ENCODE data around the gene SAFB2. TPM values are rescaled to one million over a fixed set of nuclear protein-coding genes. Genes with fewer than 3 reads are reported as not detected.

SAFB2 gene
- total RNA-seq, 1 donor from 2014 or later: 74.2 TPM

DNA sequence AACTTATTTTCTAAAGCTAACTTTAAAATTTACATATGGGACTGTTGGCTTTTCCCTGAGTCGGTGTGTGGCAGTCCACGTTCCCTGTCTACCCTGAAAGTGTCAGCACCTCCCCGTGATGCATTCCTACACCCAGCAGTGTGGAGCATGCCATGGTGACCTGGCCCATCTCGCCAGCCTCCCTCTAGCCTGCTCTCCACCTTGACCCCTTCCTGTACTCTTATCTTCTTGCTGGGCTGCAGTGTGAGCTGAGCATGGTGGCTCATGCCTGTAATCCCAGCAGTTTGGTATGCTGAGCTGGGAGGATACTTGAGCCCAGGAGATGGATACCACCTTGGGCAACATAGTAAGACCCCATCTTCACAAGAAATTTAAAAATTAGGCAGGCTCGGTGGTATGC, 32.4 kb upstream of the SAFB2 start:
- ATAC-seq: no peak
- no peak overlapping the region for H3K4me3 ChIP-seq
- H3K4me1 ChIP-seq: no peaks in the 10 kb centered on the region
- no peaks in the 10 kb centered on the region for H3K27me3 ChIP-seq
- H3K27ac ChIP-seq: no peak overlapping the region
- intact Hi-C loops (cut with DNase I): no loop called here
- no peak for DNase-seq
- TF ChIP-seq, protein P1, sequence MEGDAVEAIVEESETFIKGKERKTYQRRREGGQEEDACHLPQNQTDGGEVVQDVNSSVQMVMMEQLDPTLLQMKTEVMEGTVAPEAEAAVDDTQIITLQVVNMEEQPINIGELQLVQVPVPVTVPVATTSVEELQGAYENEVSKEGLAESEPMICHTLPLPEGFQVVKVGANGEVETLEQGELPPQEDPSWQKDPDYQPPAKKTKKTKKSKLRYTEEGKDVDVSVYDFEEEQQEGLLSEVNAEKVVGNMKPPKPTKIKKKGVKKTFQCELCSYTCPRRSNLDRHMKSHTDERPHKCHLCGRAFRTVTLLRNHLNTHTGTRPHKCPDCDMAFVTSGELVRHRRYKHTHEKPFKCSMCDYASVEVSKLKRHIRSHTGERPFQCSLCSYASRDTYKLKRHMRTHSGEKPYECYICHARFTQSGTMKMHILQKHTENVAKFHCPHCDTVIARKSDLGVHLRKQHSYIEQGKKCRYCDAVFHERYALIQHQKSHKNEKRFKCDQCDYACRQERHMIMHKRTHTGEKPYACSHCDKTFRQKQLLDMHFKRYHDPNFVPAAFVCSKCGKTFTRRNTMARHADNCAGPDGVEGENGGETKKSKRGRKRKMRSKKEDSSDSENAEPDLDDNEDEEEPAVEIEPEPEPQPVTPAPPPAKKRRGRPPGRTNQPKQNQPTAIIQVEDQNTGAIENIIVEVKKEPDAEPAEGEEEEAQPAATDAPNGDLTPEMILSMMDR (IDR thresholded peaks at IDR 0.05): no peak
- no peaks in the 10 kb centered on the region for H3K9me3 ChIP-seq
- peaks cover 99% of the 10 kb centered on the region for H3K36me3 ChIP-seq

DNA sequence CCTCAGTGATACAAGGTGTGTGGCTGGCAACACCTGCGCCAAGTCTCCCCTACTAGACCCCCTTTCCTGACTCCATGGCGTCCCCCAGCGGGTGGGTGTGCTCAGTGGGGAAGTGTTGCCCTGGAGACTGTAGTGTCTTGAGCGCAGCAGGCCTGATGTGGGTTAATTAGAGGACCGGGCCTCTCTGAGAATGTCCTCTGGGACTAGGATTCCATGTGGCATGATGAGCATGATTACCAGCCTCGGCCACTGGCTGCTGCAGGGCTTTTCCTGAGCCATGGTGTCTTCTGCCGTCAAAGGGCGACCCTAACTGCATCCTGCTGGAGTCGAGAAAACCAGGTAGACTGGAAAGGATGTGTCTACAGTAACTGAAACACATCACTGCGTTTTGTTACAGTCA, 29.7 kb upstream of the SAFB2 start:
- TF ChIP-seq, protein P1 (IDR thresholded peaks at IDR 0.05): no peak
- DNase-seq (no peak), ATAC-seq (no peak)
- peaks cover 91% of the 10 kb centered on the region for H3K36me3 ChIP-seq
- H3K27ac ChIP-seq: no peak overlapping the region
- no peaks in the 10 kb centered on the region for H3K4me1 ChIP-seq
- no peak overlapping the region for H3K4me3 ChIP-seq
- H3K27me3 ChIP-seq: no peaks in the 10 kb centered on the region
- H3K9me3 ChIP-seq: no peaks in the 10 kb centered on the region
- intact Hi-C loops (cut with DNase I): no loop called here

DNA sequence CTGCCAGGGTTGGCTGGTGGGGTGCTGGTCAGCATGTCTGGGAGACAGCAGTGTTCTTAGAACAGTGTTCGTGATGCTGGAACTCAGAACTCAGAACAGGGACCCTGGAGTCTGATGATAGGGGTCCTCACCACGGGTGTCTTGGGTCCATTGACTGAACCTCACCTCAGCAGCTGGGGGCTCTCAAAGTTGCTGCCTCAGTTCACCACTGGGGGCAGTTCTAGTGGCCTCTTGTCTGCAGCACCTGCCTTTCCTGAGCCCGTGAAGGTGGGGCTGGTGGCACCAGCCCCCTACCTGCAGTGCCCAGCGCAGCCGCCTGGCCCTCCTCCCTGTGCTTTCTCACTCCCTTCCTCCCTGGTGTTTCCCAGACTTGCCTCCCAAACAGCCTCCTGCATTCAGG, 28.8 kb upstream of the SAFB2 start:
- no peak overlapping the region for H3K4me3 ChIP-seq
- peaks cover 91% of the 10 kb centered on the region for H3K36me3 ChIP-seq
- H3K27me3 ChIP-seq: no peaks in the 10 kb centered on the region
- H3K9me3 ChIP-seq: no peaks in the 10 kb centered on the region
- intact Hi-C loops (cut with DNase I): no loop called here
- no peak for DNase-seq
- H3K27ac ChIP-seq: no peak overlapping the region
- TF ChIP-seq, protein P1 (IDR thresholded peaks at IDR 0.05): no peak
- no peak for ATAC-seq
- H3K4me1 ChIP-seq: no peaks in the 10 kb centered on the region

DNA sequence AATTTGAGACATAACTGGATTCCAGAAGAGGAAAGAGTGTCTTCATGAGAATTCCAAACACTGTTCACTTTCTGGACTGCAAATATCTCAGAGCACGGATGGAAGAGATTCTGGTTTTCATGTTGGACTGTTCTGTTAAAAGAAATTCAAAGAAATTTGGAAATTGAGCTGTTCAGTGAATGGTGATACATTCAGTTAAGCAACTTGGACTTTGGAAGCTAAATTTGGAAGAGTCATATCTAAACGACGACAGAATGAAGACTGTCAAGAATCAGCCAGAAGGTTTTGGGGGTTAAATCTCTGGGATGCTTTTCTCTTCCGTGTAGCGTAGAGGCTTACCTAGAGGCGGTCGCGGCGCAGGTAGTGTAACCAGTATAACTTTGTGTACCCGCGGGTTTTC, 25.9 kb upstream of the SAFB2 start:
- Histone ChIP-seq H3K9me3 (no peaks in the 10 kb centered on the region), H3K27me3 (no peaks in the 10 kb centered on the region), H3K4me3 (no peak overlapping the region), H3K4me1 (no peaks in the 10 kb centered on the region), H3K36me3 (peaks cover 91% of the 10 kb centered on the region), H3K27ac (no peak overlapping the region)
- ATAC-seq: no peak
- TF ChIP-seq, protein P1 (IDR thresholded peaks at IDR 0.05): no peak
- no peak for DNase-seq
- intact Hi-C loops (cut with DNase I): no loop called here

DNA sequence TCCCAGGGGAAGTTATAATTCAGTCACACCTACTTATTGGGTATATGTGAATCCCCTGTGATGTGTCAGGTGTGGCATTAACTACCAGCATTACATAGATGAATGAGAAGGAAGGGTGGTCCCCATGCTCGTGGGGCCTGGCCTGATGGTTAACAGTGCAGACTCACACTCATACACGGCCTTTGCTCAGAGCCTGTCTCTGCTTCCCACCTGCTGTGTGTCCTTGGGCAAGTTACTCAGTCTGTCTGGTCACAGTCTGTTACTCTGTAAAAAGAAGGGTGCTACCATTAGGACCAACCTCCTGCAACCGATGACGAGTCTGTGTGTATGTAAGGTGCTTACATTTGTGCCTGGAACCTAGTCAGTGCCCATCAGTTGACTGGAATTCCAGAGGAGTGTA, 24.1 kb upstream of the SAFB2 start:
- no peak overlapping the region for H3K27ac ChIP-seq
- ATAC-seq: no peak
- H3K36me3 ChIP-seq: peaks cover 91% of the 10 kb centered on the region

More for the DNA sequence above, 24.1 kb upstream of the SAFB2 start:
- TF ChIP-seq, protein P1 (IDR thresholded peaks at IDR 0.05): no peak
- H3K4me3 ChIP-seq: no peak overlapping the region
- intact Hi-C loops (cut with DNase I): no loop called here
- H3K9me3 ChIP-seq: no peaks in the 10 kb centered on the region
- no peaks in the 10 kb centered on the region for H3K27me3 ChIP-seq
- DNase-seq: no peak
- H3K4me1 ChIP-seq: no peaks in the 10 kb centered on the region
